ENCODE measurements around the gene ANKRD29. TPM values are rescaled to one million over a fixed set of nuclear protein-coding genes. Genes with fewer than 3 reads are reported as not detected.

Gene ANKRD29
- polyA plus RNA-seq, 1 of the 3 experiments (the other 2 are of a cell fraction) = 8.2 TPM

- POLR2A ChIA-PET = no interaction called here
- Histone ChIP-seq H3K4me3 (ENCODE audit: low read depth in 2 of 2, low read length in 1 of 2) (peak overlapping the region in 1 of 2 experiments; percentile 64; a peak in 1 of 4 replicates), H4K20me1 (ENCODE audit: insufficient read depth) (no peaks in the 10 kb centered on the region), H3K4me2 (peak overlapping the region; percentile 89), H3K9me2 (no peaks in the 10 kb centered on the region), H3K36me3 (replicated peaks in 1 of 2; ENCODE audit: control insufficient read depth in 1 of 2, insufficient read depth in 2 of 2, low read length in 1 of 2) (no peaks in the 10 kb centered on the region), H3K9me3 (no peaks in the 10 kb centered on the region), H3K79me2 (ENCODE audit: insufficient read depth) (no peaks in the 10 kb centered on the region), H3K27me3 (ENCODE audit: insufficient read depth) (no peaks in the 10 kb centered on the region), H3K9ac (no peak overlapping the region), H3F3A (replicated peaks; ENCODE audit: insufficient read depth) (no peaks in the 10 kb centered on the region), H3K4me1 (ENCODE audit: control insufficient read depth in 1 of 2, insufficient read depth in 2 of 2, low read depth in 1 of 2, low read length in 1 of 2) (peaks cover 3 to 10% of the 10 kb centered on the region in 2 experiments; a peak in 2 of 4 replicates), H2AFZ (ENCODE audit: low read depth) (no peak overlapping the region), H3K27ac (ENCODE audit: low read depth in 2 of 2, low read length in 1 of 2) (no peak overlapping the region)
- CTCF ChIA-PET = interaction anchor here (2.2 kb wide), 1 partner anchor 15 kb away, joined by 12 read pairs; no protein-coding TSS in a partner anchor
- WGBS (ENCODE audit: low lambda C conversion rate) = 58% methylated on average over 5 of the region's 5 CpGs
- DNase-seq = no peak
- TF ChIP-seq GATA2 (CRISPR knock-in tag; IDR thresholded peaks at IDR 0.05) (no peak), FOXM1 (IDR thresholded peaks at IDR 0.05; ENCODE audit: low read depth) (no peak), ELF1 (IDR thresholded peaks at IDR 0.05) (no peak), POLR2AphosphoS5 (IDR thresholded peaks at IDR 0.05; ENCODE audit: low read depth, low read length) (no peak), TEAD4 (IDR thresholded peaks at IDR 0.05; ENCODE audit: borderline replicate concordance, insufficient read depth) (no peak), MXI1 (IDR thresholded peaks at IDR 0.05; ENCODE audit: low read depth, low read length) (no peak), SIN3A (IDR thresholded peaks at IDR 0.05; ENCODE audit: borderline replicate concordance, low read depth, low read length) (no peak), JUND (IDR thresholded peaks at IDR 0.05) (no peak)
- TF ChIP-seq, protein P1, sequence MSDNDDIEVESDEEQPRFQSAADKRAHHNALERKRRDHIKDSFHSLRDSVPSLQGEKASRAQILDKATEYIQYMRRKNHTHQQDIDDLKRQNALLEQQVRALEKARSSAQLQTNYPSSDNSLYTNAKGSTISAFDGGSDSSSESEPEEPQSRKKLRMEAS (IDR thresholded peaks at IDR 0.05; ENCODE audit: low read depth) = no peak
- TF ChIP-seq, protein P2, sequence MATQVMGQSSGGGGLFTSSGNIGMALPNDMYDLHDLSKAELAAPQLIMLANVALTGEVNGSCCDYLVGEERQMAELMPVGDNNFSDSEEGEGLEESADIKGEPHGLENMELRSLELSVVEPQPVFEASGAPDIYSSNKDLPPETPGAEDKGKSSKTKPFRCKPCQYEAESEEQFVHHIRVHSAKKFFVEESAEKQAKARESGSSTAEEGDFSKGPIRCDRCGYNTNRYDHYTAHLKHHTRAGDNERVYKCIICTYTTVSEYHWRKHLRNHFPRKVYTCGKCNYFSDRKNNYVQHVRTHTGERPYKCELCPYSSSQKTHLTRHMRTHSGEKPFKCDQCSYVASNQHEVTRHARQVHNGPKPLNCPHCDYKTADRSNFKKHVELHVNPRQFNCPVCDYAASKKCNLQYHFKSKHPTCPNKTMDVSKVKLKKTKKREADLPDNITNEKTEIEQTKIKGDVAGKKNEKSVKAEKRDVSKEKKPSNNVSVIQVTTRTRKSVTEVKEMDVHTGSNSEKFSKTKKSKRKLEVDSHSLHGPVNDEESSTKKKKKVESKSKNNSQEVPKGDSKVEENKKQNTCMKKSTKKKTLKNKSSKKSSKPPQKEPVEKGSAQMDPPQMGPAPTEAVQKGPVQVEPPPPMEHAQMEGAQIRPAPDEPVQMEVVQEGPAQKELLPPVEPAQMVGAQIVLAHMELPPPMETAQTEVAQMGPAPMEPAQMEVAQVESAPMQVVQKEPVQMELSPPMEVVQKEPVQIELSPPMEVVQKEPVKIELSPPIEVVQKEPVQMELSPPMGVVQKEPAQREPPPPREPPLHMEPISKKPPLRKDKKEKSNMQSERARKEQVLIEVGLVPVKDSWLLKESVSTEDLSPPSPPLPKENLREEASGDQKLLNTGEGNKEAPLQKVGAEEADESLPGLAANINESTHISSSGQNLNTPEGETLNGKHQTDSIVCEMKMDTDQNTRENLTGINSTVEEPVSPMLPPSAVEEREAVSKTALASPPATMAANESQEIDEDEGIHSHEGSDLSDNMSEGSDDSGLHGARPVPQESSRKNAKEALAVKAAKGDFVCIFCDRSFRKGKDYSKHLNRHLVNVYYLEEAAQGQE (IDR thresholded peaks at IDR 0.05; ENCODE audit: low read depth, low read length) = no peak
These were observed 25.8 kb upstream of the ANKRD29 start for GRCh38 chr18:23688528-23688927.

GRCh38 chr18:23684515-23685197 lies 21.9 kb upstream of the ANKRD29 start:
- ChIA-PET POLR2A (no interaction called here), CTCF (interaction anchor here (1.5 kb wide), 1 partner anchor 9 kb away, joined by 5 read pairs; no protein-coding TSS in a partner anchor)
- TF ChIP-seq FOSL2 (IDR thresholded peaks at IDR 0.05; ENCODE audit: borderline replicate concordance, low read depth) (peak; percentile 23; the same call in 1 of the 2 replicates), MEF2A (IDR thresholded peaks at IDR 0.05; ENCODE audit: borderline replicate concordance, low read depth) (no peak)
- H3K9me3 ChIP-seq = no peaks in the 10 kb centered on the region
- H4K20me1 ChIP-seq (ENCODE audit: insufficient read depth) = no peaks in the 10 kb centered on the region
- H3K79me2 ChIP-seq (ENCODE audit: insufficient read depth) = no peaks in the 10 kb centered on the region
- H3K4me2 ChIP-seq = no peak overlapping the region
- H3K27ac ChIP-seq (ENCODE audit: low read depth in 2 of 2, low read length in 1 of 2) = no peak overlapping the region
- 52% methylated on average over 5 of the region's 5 CpGs for WGBS (ENCODE audit: low lambda C conversion rate)
- no peak overlapping the region for H3K9ac ChIP-seq
- H3K4me1 ChIP-seq (ENCODE audit: control insufficient read depth in 1 of 2, insufficient read depth in 2 of 2, low read depth in 1 of 2, low read length in 1 of 2) = peaks cover 3 to 6% of the 10 kb centered on the region in 2 experiments; a peak in 2 of 4 replicates
- no peak for DNase-seq
- H3K36me3 ChIP-seq (replicated peaks in 1 of 2; ENCODE audit: control insufficient read depth in 1 of 2, insufficient read depth in 2 of 2, low read length in 1 of 2) = no peaks in the 10 kb centered on the region
- no peaks in the 10 kb centered on the region for H3F3A ChIP-seq (replicated peaks; ENCODE audit: insufficient read depth)
- no peak overlapping the region for H2AFZ ChIP-seq (ENCODE audit: low read depth)
- H3K4me3 ChIP-seq (ENCODE audit: low read depth in 2 of 2, low read length in 1 of 2) = no peak overlapping the region
- no peaks in the 10 kb centered on the region for H3K9me2 ChIP-seq
- H3K27me3 ChIP-seq (ENCODE audit: insufficient read depth) = no peaks in the 10 kb centered on the region

Measured in SK-N-SH (cell line).